ENCODE results near the gene HSPBP1. TPM values are rescaled to one million over a fixed set of nuclear protein-coding genes. Genes with fewer than 3 reads are reported as not detected.

The HSPBP1 gene
- total and polyA plus RNA-seq, 2 of the 4 experiments (the other 2 are of a cell fraction), result 21.0 to 43.2 TPM

DNA sequence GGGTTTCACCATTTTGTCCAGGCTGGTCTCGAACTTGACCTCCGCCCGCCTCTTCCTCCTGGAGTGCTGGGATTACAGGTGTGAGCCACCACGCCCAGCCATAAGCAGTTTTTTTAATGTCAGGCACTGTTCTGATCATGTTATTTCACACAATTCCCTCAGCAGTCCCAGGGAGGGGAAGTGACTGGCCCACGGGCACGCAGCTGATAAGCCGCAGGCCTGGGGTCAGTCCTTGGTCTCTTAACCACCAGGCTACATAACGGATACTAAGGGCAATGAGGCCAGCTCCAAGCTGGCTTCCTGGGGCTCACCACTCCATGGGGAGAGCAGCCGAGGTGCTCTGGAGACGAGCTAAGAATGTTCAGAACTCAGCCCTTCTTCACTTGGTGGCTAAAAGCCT lies 17.4 kb upstream of the HSPBP1 start:
- CTCF ChIA-PET, result no interaction called here

More for the DNA sequence above, 17.4 kb upstream of the HSPBP1 start:
- H4K20me1 ChIP-seq (ENCODE audit: insufficient read depth, low read length), result no peaks in the 10 kb centered on the region
- no peak overlapping the region for H2AFZ ChIP-seq (replicated peaks; ENCODE audit: low read length, poor library complexity)
- no peaks in the 10 kb centered on the region for H3K4me1 ChIP-seq (ENCODE audit: control insufficient read depth, insufficient read depth, low read length)
- no peak overlapping the region for H3K23ac ChIP-seq (ENCODE audit: low read depth, low read length)
- H3K56ac ChIP-seq (ENCODE audit: extremely low read depth, insufficient read depth, low read length), result no peak overlapping the region
- H3K36me3 ChIP-seq (ENCODE audit: control insufficient read depth, insufficient read depth, low read length), result peaks cover 31% of the 10 kb centered on the region
- H2BK15ac ChIP-seq (ENCODE audit: low read depth, low read length), result no peak overlapping the region
- H3K4me2 ChIP-seq (ENCODE audit: low read depth, low read length), result no peak overlapping the region
- WGBS, 2 experiments (ENCODE audit: extremely low coverage in 2 of 2, insufficient read length in 1 of 2), result 93% methylated on average over 2 of the region's 10 CpGs; no CpG with 5 or more reads in 1 of the 2 experiments
- BruUV-seq (replicated peaks), result no TSS peak
- H3K14ac ChIP-seq (replicated peaks; ENCODE audit: low read depth, low read length), result no peak overlapping the region
- no peaks in the 10 kb centered on the region for H3K9me3 ChIP-seq (ENCODE audit: control insufficient read depth, insufficient read depth, low read length)
- no peak overlapping the region for H3K18ac ChIP-seq (ENCODE audit: low read depth, low read length)
- no peak overlapping the region for H3K4ac ChIP-seq (ENCODE audit: low read depth, low read length)
- no peak for TF ChIP-seq MAFK (IDR thresholded peaks at IDR 0.05; ENCODE audit: low read depth, low read length)
- TF ChIP-seq, protein P1, sequence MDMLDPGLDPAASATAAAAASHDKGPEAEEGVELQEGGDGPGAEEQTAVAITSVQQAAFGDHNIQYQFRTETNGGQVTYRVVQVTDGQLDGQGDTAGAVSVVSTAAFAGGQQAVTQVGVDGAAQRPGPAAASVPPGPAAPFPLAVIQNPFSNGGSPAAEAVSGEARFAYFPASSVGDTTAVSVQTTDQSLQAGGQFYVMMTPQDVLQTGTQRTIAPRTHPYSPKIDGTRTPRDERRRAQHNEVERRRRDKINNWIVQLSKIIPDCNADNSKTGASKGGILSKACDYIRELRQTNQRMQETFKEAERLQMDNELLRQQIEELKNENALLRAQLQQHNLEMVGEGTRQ (IDR thresholded peaks at IDR 0.05; ENCODE audit: low read depth, low read length), result no peak
- TF ChIP-seq, protein P2, sequence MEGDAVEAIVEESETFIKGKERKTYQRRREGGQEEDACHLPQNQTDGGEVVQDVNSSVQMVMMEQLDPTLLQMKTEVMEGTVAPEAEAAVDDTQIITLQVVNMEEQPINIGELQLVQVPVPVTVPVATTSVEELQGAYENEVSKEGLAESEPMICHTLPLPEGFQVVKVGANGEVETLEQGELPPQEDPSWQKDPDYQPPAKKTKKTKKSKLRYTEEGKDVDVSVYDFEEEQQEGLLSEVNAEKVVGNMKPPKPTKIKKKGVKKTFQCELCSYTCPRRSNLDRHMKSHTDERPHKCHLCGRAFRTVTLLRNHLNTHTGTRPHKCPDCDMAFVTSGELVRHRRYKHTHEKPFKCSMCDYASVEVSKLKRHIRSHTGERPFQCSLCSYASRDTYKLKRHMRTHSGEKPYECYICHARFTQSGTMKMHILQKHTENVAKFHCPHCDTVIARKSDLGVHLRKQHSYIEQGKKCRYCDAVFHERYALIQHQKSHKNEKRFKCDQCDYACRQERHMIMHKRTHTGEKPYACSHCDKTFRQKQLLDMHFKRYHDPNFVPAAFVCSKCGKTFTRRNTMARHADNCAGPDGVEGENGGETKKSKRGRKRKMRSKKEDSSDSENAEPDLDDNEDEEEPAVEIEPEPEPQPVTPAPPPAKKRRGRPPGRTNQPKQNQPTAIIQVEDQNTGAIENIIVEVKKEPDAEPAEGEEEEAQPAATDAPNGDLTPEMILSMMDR (conservative IDR thresholded peaks at IDR 0.05; ENCODE audit: low read depth, low read length), result no peak
- TF ChIP-seq RFX5 (IDR thresholded peaks at IDR 0.05; ENCODE audit: low read depth, low read length), result no peak
- TF ChIP-seq, protein P3, sequence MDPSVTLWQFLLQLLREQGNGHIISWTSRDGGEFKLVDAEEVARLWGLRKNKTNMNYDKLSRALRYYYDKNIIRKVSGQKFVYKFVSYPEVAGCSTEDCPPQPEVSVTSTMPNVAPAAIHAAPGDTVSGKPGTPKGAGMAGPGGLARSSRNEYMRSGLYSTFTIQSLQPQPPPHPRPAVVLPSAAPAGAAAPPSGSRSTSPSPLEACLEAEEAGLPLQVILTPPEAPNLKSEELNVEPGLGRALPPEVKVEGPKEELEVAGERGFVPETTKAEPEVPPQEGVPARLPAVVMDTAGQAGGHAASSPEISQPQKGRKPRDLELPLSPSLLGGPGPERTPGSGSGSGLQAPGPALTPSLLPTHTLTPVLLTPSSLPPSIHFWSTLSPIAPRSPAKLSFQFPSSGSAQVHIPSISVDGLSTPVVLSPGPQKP (IDR thresholded peaks at IDR 0.05; ENCODE audit: borderline replicate concordance, low read depth, low read length), result no peak
- TF ChIP-seq RAD21 (IDR thresholded peaks at IDR 0.05; ENCODE audit: low read length), result no peak
- TF ChIP-seq MAZ (IDR thresholded peaks at IDR 0.05; ENCODE audit: borderline replicate concordance, low read depth, low read length), result no peak
- TF ChIP-seq CHD1 (IDR thresholded peaks at IDR 0.05; ENCODE audit: low read depth, low read length), result no peak
- no peak for TF ChIP-seq RCOR1 (IDR thresholded peaks at IDR 0.05; ENCODE audit: insufficient replicate concordance, low read length)
- no peak for TF ChIP-seq NFE2L2 (IDR thresholded peaks at IDR 0.05; ENCODE audit: low read depth, low read length)
- no peak for TF ChIP-seq POLR2A (IDR thresholded peaks at IDR 0.05; ENCODE audit: low read depth, low read length)
- no peak for TF ChIP-seq SMC3 (IDR thresholded peaks at IDR 0.05; ENCODE audit: low read depth, low read length)
- TF ChIP-seq BHLHE40 (IDR thresholded peaks at IDR 0.05; ENCODE audit: low read depth, low read length), result no peak
- no peaks in the 10 kb centered on the region for H3K27me3 ChIP-seq (ENCODE audit: control insufficient read depth, insufficient read depth, low read length)
- no peak overlapping the region for H3K27ac ChIP-seq (ENCODE audit: insufficient read depth, low read length)
- no peak overlapping the region for H2AK5ac ChIP-seq (ENCODE audit: low read depth, low read length)
- no peak overlapping the region for H2BK20ac ChIP-seq (ENCODE audit: low read depth, low read length)
- intact Hi-C loops (cut with micrococcal nuclease) (loop anchor here (10.0 kb wide), 1 partner anchor 152 kb away; the partner anchor contains the start of gene TNNT1), dilution Hi-C loops (cut with HindIII; ENCODE audit: low sequenced_read_pairs, unreplicated experiment) (no loop called here), in situ Hi-C loops (cut with MboI; ENCODE audit: low sequenced_read_pairs) (loop anchor here (10.0 to 25.0 kb wide), 2 partner anchors 88 to 340 kb away; partner anchors contain the start of genes CCDC106, RPL28, TMEM238 and ZNF580)
- POLR2A ChIA-PET (ENCODE audit: unreplicated experiment), result no interaction called here
- ATAC-seq (ENCODE audit: low read depth) (no peak), DNase-seq (no peak)
- H2AK9ac ChIP-seq (replicated peaks; ENCODE audit: low read depth, low read length, poor library complexity), result no peak overlapping the region
- no peak overlapping the region for H2BK5ac ChIP-seq (ENCODE audit: low read depth, low read length, poor library complexity, severe bottlenecking)
- H4K5ac ChIP-seq (ENCODE audit: low read depth, low read length), result no peak overlapping the region
- no peak overlapping the region for H4K8ac ChIP-seq (ENCODE audit: low read depth in 2 of 2, low read length in 2 of 2)
- H3K4me3 ChIP-seq (ENCODE audit: insufficient read depth, low read depth, low read length), result no peak overlapping the region
- no peak overlapping the region for H4K91ac ChIP-seq (ENCODE audit: insufficient read depth, low read depth, low read length)
- no peak overlapping the region for H2BK120ac ChIP-seq (ENCODE audit: low read depth, low read length)
- no peaks in the 10 kb centered on the region for H3K9me1 ChIP-seq (ENCODE audit: insufficient read depth, low read length)
- no peak overlapping the region for H3K9ac ChIP-seq (ENCODE audit: low read depth, low read length)
- no peaks in the 10 kb centered on the region for H3K79me1 ChIP-seq (ENCODE audit: low read depth in 1 of 2, low read length in 2 of 2)
